HCT116 (cell line): ENCODE measurements around the gene RPS6KA1. TPM values are rescaled to one million over a fixed set of nuclear protein-coding genes. Genes with fewer than 3 reads are reported as not detected.

Experiments used
- ATAC-seq: fragments of 200-7000 bp; cut with Tn5 transposase; 2 replicates; pipeline ENCODE4 v1.9.1; 2020; ENCODE audit warnings: mild to moderate bottlenecking, moderate library complexity
- BruUV-seq: library from RNA; stranded (reverse); fragments of 400-500 nt; replicated peaks from 2 replicates; lab custom pipeline; 2021; lab: Mats Ljungman, UMichigan
- CTCF ChIA-PET: fragments of 300-600 bp; sonication (Branson Sonifier 250); formaldehyde crosslinking; loops from one replicate; lab custom pipeline; 2021; ENCODE audit warnings: antibody characterized with exemption; lab: Charles Lee
- POLR2A ChIA-PET: fragments of 300-600, 350-600 bp; sonication (Branson Sonifier 250); formaldehyde crosslinking; loops from one replicate; lab custom pipeline; 2021; ENCODE audit warnings: antibody characterized with exemption; lab: Charles Lee
- RAD21 ChIA-PET, 2 experiments: fragments of 300-600 bp; sonication (Branson Sonifier 250); formaldehyde crosslinking; loops; one replicate each; lab custom pipeline; 2023; ENCODE audit warnings: low total read pairs in 2 of 2; ENCODE audit not compliant: uncharacterized antibody in 2 of 2, unreplicated experiment in 2 of 2, low non-redundant PET in 1 of 2; lab: Charles Lee
- DNase-seq: peaks from one replicate; pipeline ENCODE4 v3.0.0-alpha.2; 2010; ENCODE audit warnings: low read depth, low spot score
- H2AFZ ChIP-seq: fragments of 200-600 bp; shearing (Covaris generic), sonication (generic); 2 replicates; pipeline ENCODE4 v1.6.1; 2017; ENCODE audit warnings: low read depth, mixed run types, mixed read lengths, antibody characterized with exemption, low read length; ENCODE audit not compliant: poor library complexity, severe bottlenecking
- H3K27ac ChIP-seq: 2 replicates; pipeline ENCODE4 v1.5.1; 2012; ENCODE audit warnings: low read depth, low read length
- H3K27me3 ChIP-seq: fragments of 200-600 bp; sonication (generic); 2 replicates; pipeline ENCODE4 v1.6.1; 2016; ENCODE audit warnings: mixed run types, low read length, mixed read lengths; ENCODE audit not compliant: insufficient read depth
- H3K36me3 ChIP-seq, 2 experiments: fragments of 200-500 bp in 1 of 2; fragments of 200-600 bp in 1 of 2; sonication (Bioruptor generic) in 1 of 2; sonication (generic) in 1 of 2; 2 replicates each; pipeline versions ENCODE4 v1.5.1 to v1.6.1; 2014 to 2016; ENCODE audit warnings: low read length in 2 of 2, inconsistent platforms in 1 of 2, mixed read lengths in 1 of 2, mixed run types in 1 of 2; ENCODE audit not compliant: insufficient read depth in 2 of 2, control insufficient read depth in 1 of 2
- H3K4me1 ChIP-seq, 2 experiments: fragments of 200-600 bp in 1 of 2; sonication (generic) in 1 of 2; 2 replicates each; pipeline versions ENCODE4 v1.5.1 to v1.6.1; 2012 to 2017; ENCODE audit warnings: low read length in 2 of 2, inconsistent platforms in 1 of 2, mild to moderate bottlenecking in 1 of 2, mixed read lengths in 1 of 2, mixed run types in 1 of 2, moderate library complexity in 1 of 2; ENCODE audit not compliant: insufficient read depth in 2 of 2, control insufficient read depth in 1 of 2
- H3K4me2 ChIP-seq: fragments of 200-600 bp; sonication (generic); 2 replicates; pipeline ENCODE4 v1.6.1; 2017; ENCODE audit warnings: mixed run types, low read length, mixed read lengths
- H3K4me3 ChIP-seq, 2 experiments: fragments of 200-600 bp in 1 of 2; sonication (generic) in 1 of 2; replicated peaks in 1 of 2; 2 replicates each; pipeline ENCODE4 v1.5.1; 2011 to 2016; ENCODE audit warnings: low read length in 2 of 2, control low read depth in 1 of 2, low read depth in 1 of 2, mild to moderate bottlenecking in 1 of 2, mixed read lengths in 1 of 2, mixed run types in 1 of 2
- H3K79me2 ChIP-seq: fragments of 200-600 bp; sonication (generic); 2 replicates; pipeline ENCODE4 v1.6.1; 2017; ENCODE audit warnings: mild to moderate bottlenecking, mixed run types, low read length, moderate library complexity, mixed read lengths; ENCODE audit not compliant: insufficient read depth
- H3K9ac ChIP-seq: fragments of 200-600 bp; sonication (generic); 2 replicates; pipeline ENCODE4 v1.6.1; 2016; ENCODE audit warnings: low read length, mixed read lengths
- H3K9me2 ChIP-seq: fragments of 200-600 bp; sonication (generic), shearing (Covaris generic); 2 replicates; pipeline ENCODE4 v1.6.1; 2017; ENCODE audit warnings: mixed run types, mild to moderate bottlenecking, moderate library complexity; ENCODE audit not compliant: insufficient read depth
- H3K9me3 ChIP-seq, 2 experiments: fragments of 200-500 bp in 1 of 2; fragments of 200-600 bp in 1 of 2; sonication (Bioruptor generic) in 1 of 2; sonication (generic) in 1 of 2; 2 replicates each; pipeline ENCODE4 v1.6.1; 2014 to 2017; ENCODE audit warnings: low read length in 2 of 2, mixed read lengths in 2 of 2, inconsistent platforms in 1 of 2, low read depth in 1 of 2, mild to moderate bottlenecking in 1 of 2, mixed run types in 1 of 2, moderate library complexity in 1 of 2; ENCODE audit not compliant: control insufficient read depth in 1 of 2, insufficient read depth in 1 of 2
- H4K20me1 ChIP-seq: fragments of 200-600 bp; sonication (generic), shearing (Covaris generic); 2 replicates; pipeline ENCODE4 v1.6.1; 2017; ENCODE audit warnings: mixed run types, mild to moderate bottlenecking, moderate library complexity; ENCODE audit not compliant: insufficient read depth
- CBX3 ChIP-seq: IDR thresholded peaks from 2 replicates; pipeline ENCODE4 v1.6.1; 2012; ENCODE audit warnings: low read depth
- CEBPB ChIP-seq: IDR thresholded peaks from 2 replicates; pipeline ENCODE4 v1.6.1; 2012; ENCODE audit warnings: low read depth
- EZH2 ChIP-seq: fragments of 200-600 bp; sonication (generic); IDR thresholded peaks from 2 replicates; pipeline ENCODE4 v1.6.1; 2017; ENCODE audit warnings: antibody characterized with exemption, mixed run types
- JUND ChIP-seq: IDR thresholded peaks from 2 replicates; pipeline ENCODE4 v1.6.1; 2012
- RAD21 ChIP-seq: IDR thresholded peaks from 2 replicates; pipeline ENCODE4 v1.6.1; 2012; ENCODE audit warnings: low read depth, mild to moderate bottlenecking
- SIN3A ChIP-seq: IDR thresholded peaks from 2 replicates; pipeline ENCODE4 v1.6.1; 2012; ENCODE audit warnings: low read depth
- SRF ChIP-seq: IDR thresholded peaks from 2 replicates; pipeline ENCODE4 v1.6.1; 2012; ENCODE audit warnings: low read depth
- TCF7L2 ChIP-seq: IDR thresholded peaks from 2 replicates; pipeline ENCODE4 v1.7.0; 2011; ENCODE audit warnings: borderline replicate concordance, inconsistent platforms; ENCODE audit not compliant: insufficient read depth, insufficient read length; ENCODE audit errors: extremely low read depth
- ZFX ChIP-seq: fragments of 450-650 bp; IDR thresholded peaks from 2 replicates; pipeline ENCODE4 v1.6.1; 2017
- ZNF274 ChIP-seq: fragments of 200-500 bp; sonication (Bioruptor generic); IDR thresholded peaks from 2 replicates; pipeline ENCODE4 v1.6.1; 2014; ENCODE audit warnings: mild to moderate bottlenecking, low read depth, low read length, inconsistent platforms
- intact Hi-C: fragments of 100-400 bp; cut with micrococcal nuclease; formaldehyde crosslinking; loops from 2 replicates; pipeline ENCODE4 v1.10.0; 2022
- total RNA-seq: library from RNA; stranded (reverse); gene quantifications from one replicate; pipeline ENCODE4 v1.2.1, GENCODE V29; 2021; ENCODE audit not compliant: unreplicated experiment
- TF ChIP-seq, protein P1 (sequence below): IDR thresholded peaks from 2 replicates; pipeline ENCODE4 v1.6.1; 2012; ENCODE audit warnings: low read depth
- TF ChIP-seq, protein P2 (sequence below): IDR thresholded peaks from 2 replicates; pipeline ENCODE4 v1.6.1; 2011; ENCODE audit warnings: mild to moderate bottlenecking, low read length, moderate library complexity; ENCODE audit not compliant: insufficient replicate concordance; ENCODE audit errors: extremely low read depth

Gene RPS6KA1
- total RNA-seq, 1 experiment from 2014 or later, result 47.0 TPM

DNA sequence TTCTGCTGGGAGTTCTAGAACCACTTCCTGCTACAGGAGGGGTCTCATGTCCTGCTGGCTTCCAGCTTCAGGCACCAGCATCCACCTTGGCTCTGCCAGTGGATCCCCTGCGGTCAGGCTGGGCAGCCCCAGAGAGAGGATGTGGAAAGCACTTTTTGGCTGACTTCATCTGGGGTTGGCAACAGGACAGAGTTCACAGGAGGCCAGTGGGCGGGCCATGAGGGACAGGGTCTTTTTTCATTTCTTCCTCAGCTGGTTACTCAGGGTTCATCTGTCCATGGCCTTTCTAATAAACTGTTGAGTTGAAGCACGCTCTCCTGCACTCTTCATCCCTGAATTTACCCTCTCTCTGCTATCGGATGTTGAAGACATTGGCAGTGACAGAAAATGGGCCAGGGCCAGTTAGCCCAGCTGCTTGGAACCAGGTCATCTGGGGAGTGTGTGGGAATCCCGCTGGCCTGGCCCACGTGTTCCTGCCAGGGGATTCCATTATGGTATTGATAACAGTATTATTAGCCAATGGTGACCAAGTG lies 45.2 kb downstream of the RPS6KA1 start:
- H3K9me2 ChIP-seq, result no peaks in the 10 kb centered on the region
- no peaks in the 10 kb centered on the region for H3K79me2 ChIP-seq
- H3K4me2 ChIP-seq, result no peak overlapping the region
- no peak overlapping the region for H3K27ac ChIP-seq
- TF ChIP-seq EZH2 (no peak), ZNF274 (no peak), TCF7L2 (no peak), JUND (no peak), RAD21 (no peak), CEBPB (no peak), ZFX (no peak), CBX3 (no peak), SRF (no peak), SIN3A (no peak)
- TF ChIP-seq, protein P1, sequence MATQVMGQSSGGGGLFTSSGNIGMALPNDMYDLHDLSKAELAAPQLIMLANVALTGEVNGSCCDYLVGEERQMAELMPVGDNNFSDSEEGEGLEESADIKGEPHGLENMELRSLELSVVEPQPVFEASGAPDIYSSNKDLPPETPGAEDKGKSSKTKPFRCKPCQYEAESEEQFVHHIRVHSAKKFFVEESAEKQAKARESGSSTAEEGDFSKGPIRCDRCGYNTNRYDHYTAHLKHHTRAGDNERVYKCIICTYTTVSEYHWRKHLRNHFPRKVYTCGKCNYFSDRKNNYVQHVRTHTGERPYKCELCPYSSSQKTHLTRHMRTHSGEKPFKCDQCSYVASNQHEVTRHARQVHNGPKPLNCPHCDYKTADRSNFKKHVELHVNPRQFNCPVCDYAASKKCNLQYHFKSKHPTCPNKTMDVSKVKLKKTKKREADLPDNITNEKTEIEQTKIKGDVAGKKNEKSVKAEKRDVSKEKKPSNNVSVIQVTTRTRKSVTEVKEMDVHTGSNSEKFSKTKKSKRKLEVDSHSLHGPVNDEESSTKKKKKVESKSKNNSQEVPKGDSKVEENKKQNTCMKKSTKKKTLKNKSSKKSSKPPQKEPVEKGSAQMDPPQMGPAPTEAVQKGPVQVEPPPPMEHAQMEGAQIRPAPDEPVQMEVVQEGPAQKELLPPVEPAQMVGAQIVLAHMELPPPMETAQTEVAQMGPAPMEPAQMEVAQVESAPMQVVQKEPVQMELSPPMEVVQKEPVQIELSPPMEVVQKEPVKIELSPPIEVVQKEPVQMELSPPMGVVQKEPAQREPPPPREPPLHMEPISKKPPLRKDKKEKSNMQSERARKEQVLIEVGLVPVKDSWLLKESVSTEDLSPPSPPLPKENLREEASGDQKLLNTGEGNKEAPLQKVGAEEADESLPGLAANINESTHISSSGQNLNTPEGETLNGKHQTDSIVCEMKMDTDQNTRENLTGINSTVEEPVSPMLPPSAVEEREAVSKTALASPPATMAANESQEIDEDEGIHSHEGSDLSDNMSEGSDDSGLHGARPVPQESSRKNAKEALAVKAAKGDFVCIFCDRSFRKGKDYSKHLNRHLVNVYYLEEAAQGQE, result no peak
- TF ChIP-seq, protein P2, sequence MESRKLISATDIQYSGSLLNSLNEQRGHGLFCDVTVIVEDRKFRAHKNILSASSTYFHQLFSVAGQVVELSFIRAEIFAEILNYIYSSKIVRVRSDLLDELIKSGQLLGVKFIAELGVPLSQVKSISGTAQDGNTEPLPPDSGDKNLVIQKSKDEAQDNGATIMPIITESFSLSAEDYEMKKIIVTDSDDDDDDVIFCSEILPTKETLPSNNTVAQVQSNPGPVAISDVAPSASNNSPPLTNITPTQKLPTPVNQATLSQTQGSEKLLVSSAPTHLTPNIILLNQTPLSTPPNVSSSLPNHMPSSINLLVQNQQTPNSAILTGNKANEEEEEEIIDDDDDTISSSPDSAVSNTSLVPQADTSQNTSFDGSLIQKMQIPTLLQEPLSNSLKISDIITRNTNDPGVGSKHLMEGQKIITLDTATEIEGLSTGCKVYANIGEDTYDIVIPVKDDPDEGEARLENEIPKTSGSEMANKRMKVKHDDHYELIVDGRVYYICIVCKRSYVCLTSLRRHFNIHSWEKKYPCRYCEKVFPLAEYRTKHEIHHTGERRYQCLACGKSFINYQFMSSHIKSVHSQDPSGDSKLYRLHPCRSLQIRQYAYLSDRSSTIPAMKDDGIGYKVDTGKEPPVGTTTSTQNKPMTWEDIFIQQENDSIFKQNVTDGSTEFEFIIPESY, result no peak
- no peak overlapping the region for H3K4me3 ChIP-seq
- peaks cover 6 to 14% of the 10 kb centered on the region in 2 experiments; a peak in 2 of 4 replicates for H3K36me3 ChIP-seq
- ChIA-PET POLR2A (no interaction called here), CTCF (no interaction called here), RAD21 (no interaction called here)
- no peak overlapping the region for H2AFZ ChIP-seq
- H3K9me3 ChIP-seq, result no peaks in the 10 kb centered on the region
- BruUV-seq, result no TSS peak
- H3K9ac ChIP-seq, result no peak overlapping the region
- H4K20me1 ChIP-seq, result no peaks in the 10 kb centered on the region
- DNase-seq (no peak), ATAC-seq (no peak)
- H3K27me3 ChIP-seq, result no peaks in the 10 kb centered on the region
- H3K4me1 ChIP-seq, result no peaks in the 10 kb centered on the region
- intact Hi-C loops, result no loop called here
